ENCODE results near the gene FURIN. TPM values are rescaled to one million over a fixed set of nuclear protein-coding genes. Genes with fewer than 3 reads are reported as not detected.
"Not testable (repeated sequence)": the region's sequence is repeated elsewhere in the genome, so short reads cannot be mapped to it uniquely, and the experiment has no call there.

FURIN gene
- total RNA-seq, 5 donors from 2014 or later (not counting 1 experiment from before 2014, with no cell fraction given): 52.8 to 74.0 (median 61.4) TPM

DNA sequence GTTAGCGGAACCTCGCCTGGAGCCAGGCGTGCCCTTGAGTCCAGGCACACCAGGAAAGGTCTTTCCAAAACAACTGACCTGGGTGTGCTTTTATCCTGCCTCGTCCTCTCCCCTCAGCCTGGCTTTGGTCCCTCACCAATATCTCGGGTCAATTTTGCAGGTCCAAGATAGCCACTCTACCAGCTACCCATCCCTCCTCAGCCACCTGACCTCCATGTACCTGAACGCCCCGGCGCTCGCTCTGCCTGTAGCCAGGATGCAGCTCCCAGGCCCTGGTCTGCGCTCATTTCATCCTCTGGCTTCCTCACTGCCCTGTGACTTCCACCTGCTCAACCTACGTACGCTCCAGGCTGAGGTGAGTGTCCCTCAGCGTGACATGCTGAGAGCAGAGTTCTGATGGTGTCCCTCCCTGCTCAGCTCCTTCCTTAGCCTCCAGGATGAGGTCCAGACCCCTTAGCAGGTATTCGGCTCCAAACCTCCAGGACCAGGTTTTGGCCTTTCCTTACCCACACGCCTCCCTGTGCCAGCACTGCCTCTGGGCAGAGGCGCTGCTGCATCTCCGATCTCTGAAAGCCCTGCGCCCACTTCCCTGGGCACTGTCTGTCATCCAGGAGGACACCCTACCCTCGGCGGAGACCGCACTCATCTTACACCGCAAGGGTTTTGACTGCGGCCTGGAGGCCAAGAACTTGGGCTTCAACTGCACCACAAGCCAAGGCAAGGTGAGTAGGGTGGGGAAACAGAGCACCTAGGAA, 49.8 kb downstream of the FURIN start:
- Mint-ChIP-seq H3K9me3 (no peaks in the 10 kb centered on the region), H3K4me3 (no peak overlapping the region), H3K27me3 (no peaks in the 10 kb centered on the region), H3K27ac (no peak overlapping the region), H3K4me1 (no peaks in the 10 kb centered on the region), H3K36me3 (peaks cover 73% of the 10 kb centered on the region)
- ChIA-PET CTCF (no interaction called here), POLR2A (interaction anchor here in 1 of 2 donors (0.5 kb wide), 1 partner anchor 76 kb away, joined by 3 read pairs; no protein-coding TSS in a partner anchor)
- Histone ChIP-seq H3K36me3 (ENCODE audit: control insufficient read depth in 2 of 2, extremely low read depth in 1 of 2, insufficient read depth in 1 of 2, low read length in 1 of 2) (peaks cover 9 to 75% of the 10 kb centered on the region in 2 donors), H3K4me1 (ENCODE audit: control insufficient read depth in 1 of 2, extremely low read depth in 1 of 2, insufficient read depth in 2 of 2, low read length in 2 of 2) (no peaks in the 10 kb centered on the region), H3K9me3 (no peaks in the 10 kb centered on the region), H3K4me3 (ENCODE audit: control insufficient read depth in 1 of 2, extremely low read depth in 1 of 2, low read length in 1 of 2) (no peak overlapping the region), H3K27me3 (replicated peaks in 1 of 2; ENCODE audit: control insufficient read depth in 2 of 2, extremely low read depth in 1 of 2, insufficient read depth in 2 of 2, low read length in 1 of 2) (no peaks in the 10 kb centered on the region), H3K27ac (ENCODE audit: low read length) (no peak overlapping the region)
- ATAC-seq (replicated peaks in 1 of 4) (no peak), DNase-seq (no peak)
- WGBS (ENCODE audit: insufficient coverage): 97% methylated on average over 23 of the region's 23 CpGs

DNA sequence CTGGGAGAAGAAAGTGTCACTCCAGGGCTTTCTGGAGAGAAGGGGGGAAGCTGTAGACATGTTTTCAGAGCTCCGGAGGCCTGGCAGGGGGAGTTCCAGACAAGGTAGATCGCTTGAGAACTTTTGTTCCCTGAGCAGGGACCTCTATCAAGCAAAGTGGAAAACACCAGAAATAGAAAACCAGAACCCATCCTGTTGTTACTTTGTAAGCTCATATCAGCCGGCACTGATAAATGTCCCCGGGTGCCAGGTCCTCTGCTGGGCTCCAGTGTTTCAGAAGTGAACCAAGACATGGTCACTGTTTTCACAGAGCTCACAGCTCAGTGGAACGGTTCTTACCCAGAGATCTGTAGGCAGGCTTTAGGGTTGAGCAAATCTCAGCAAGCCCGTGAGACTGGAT, 50.4 kb downstream of the FURIN start:
- no peak overlapping the region for H3K27ac Mint-ChIP-seq

DNA sequence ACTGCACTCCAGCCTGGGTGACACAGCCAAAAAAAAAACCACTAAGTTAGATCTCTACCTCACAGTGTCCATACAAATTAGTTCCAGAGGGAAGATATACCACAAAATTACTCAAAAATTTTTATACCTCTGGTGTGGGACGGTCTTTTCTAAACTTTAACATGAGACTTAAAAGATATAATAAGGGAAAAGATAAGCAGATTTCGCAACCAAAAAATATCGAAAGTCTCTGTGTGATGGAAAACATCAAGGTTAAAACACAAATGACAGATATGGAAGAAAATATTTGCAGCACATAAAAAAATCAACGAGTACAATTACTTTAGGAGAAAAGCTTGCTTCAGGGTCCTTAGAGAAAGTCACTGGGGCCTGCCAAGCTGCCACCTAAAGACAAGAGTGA, 53.5 kb downstream of the FURIN start:
- DNase-seq: no peak
- ChIA-PET CTCF (no interaction called here), POLR2A (interaction anchor here in 1 of 2 donors (0.6 kb wide), 1 partner anchor 801 kb away, joined by 11 read pairs; no protein-coding TSS in a partner anchor)
- Histone ChIP-seq H3K9me3 (no peaks in the 10 kb centered on the region), H3K27me3 (replicated peaks in 1 of 2; ENCODE audit: control insufficient read depth in 2 of 2, extremely low read depth in 1 of 2, insufficient read depth in 2 of 2, low read length in 1 of 2) (no peaks in the 10 kb centered on the region), H3K4me1 (ENCODE audit: control insufficient read depth in 1 of 2, extremely low read depth in 1 of 2, insufficient read depth in 2 of 2, low read length in 2 of 2) (no peaks in the 10 kb centered on the region), H3K4me3 (ENCODE audit: control insufficient read depth in 1 of 2, extremely low read depth in 1 of 2, low read length in 1 of 2) (no peak overlapping the region), H3K27ac (ENCODE audit: low read length) (no peak overlapping the region), H3K36me3 (ENCODE audit: control insufficient read depth in 2 of 2, extremely low read depth in 1 of 2, insufficient read depth in 1 of 2, low read length in 1 of 2) (peaks cover 7 to 42% of the 10 kb centered on the region in 2 donors)
- Mint-ChIP-seq H3K36me3 (peaks cover 44% of the 10 kb centered on the region), H3K27me3 (no peaks in the 10 kb centered on the region), H3K4me3 (no peak overlapping the region), H3K4me1 (no peaks in the 10 kb centered on the region), H3K9me3 (no peaks in the 10 kb centered on the region), H3K27ac (no peak overlapping the region)
- no CpG with 5 or more reads among the region's 4 CpGs for WGBS (ENCODE audit: insufficient coverage)
- ATAC-seq (replicated peaks in 1 of 4): no peak

More for the DNA sequence above, 50.4 kb downstream of the FURIN start:
- Mint-ChIP-seq H3K9me3 (no peaks in the 10 kb centered on the region), H3K27me3 (no peaks in the 10 kb centered on the region), H3K4me1 (no peaks in the 10 kb centered on the region), H3K36me3 (peaks cover 66% of the 10 kb centered on the region), H3K4me3 (no peak overlapping the region)
- Histone ChIP-seq H3K27me3 (replicated peaks in 1 of 2; ENCODE audit: control insufficient read depth in 2 of 2, extremely low read depth in 1 of 2, insufficient read depth in 2 of 2, low read length in 1 of 2) (no peaks in the 10 kb centered on the region), H3K9me3 (no peaks in the 10 kb centered on the region), H3K27ac (ENCODE audit: low read length) (no peak overlapping the region), H3K4me3 (ENCODE audit: control insufficient read depth in 1 of 2, extremely low read depth in 1 of 2, low read length in 1 of 2) (no peak overlapping the region), H3K36me3 (ENCODE audit: control insufficient read depth in 2 of 2, extremely low read depth in 1 of 2, insufficient read depth in 1 of 2, low read length in 1 of 2) (peaks cover 7 to 68% of the 10 kb centered on the region in 2 donors), H3K4me1 (ENCODE audit: control insufficient read depth in 1 of 2, extremely low read depth in 1 of 2, insufficient read depth in 2 of 2, low read length in 2 of 2) (no peaks in the 10 kb centered on the region)
- WGBS (ENCODE audit: insufficient coverage): 96% methylated on average over 4 of the region's 6 CpGs
- ChIA-PET POLR2A (interaction anchor here in 1 of 2 donors (0.5 kb wide), 1 partner anchor 77 kb away, joined by 3 read pairs; no protein-coding TSS in a partner anchor), CTCF (no interaction called here)
- no peak for ATAC-seq (replicated peaks in 1 of 4)
- no peak for DNase-seq

DNA sequence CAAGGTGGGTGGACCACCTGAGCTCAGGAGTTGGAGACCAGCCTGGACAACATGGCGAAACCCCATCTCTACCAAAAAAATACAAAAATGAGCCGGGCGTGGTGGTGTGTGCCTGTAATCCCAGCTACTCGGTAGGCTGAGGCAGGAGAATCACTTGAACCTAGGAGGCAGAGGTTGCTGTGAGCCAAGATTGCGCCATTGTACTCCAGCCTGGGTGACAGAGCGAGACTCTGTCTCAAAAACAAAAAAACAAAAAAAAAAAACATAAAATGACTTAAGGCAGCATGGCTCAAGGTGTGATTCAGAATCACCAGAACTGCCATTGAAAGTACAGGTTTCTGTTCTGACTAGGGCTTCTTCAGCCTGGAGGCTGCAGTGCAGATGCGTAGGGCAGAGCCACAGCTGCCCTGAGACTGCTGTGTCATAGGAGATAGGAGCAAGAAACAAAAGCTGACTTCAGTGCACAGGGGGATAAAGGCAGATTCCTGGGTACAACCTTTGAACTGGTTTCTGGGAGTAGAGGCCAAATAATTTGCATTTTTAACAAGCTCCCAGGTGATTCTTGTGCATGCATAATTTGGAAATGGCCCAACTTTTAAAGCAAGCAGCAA, 54.4 kb downstream of the FURIN start:
- 60% methylated on average over 1 of the region's 7 CpGs for WGBS (ENCODE audit: insufficient coverage)
- H3K36me3 Mint-ChIP-seq: peaks cover 35% of the 10 kb centered on the region
- H3K9me3 ChIP-seq; ATAC-seq (replicated peaks in 1 of 4); H3K27me3 Mint-ChIP-seq; H3K4me3 ChIP-seq (ENCODE audit: control insufficient read depth in 1 of 2, extremely low read depth in 1 of 2, low read length in 1 of 2); H3K27ac Mint-ChIP-seq; H3K4me3 Mint-ChIP-seq; H3K4me1 Mint-ChIP-seq; H3K9me3 Mint-ChIP-seq; H3K27me3 ChIP-seq (replicated peaks in 1 of 2; ENCODE audit: control insufficient read depth in 2 of 2, extremely low read depth in 1 of 2, insufficient read depth in 2 of 2, low read length in 1 of 2); H3K4me1 ChIP-seq (ENCODE audit: control insufficient read depth in 1 of 2, extremely low read depth in 1 of 2, insufficient read depth in 2 of 2, low read length in 2 of 2); DNase-seq; H3K27ac ChIP-seq (ENCODE audit: low read length): not testable (repeated sequence)
- H3K36me3 ChIP-seq (ENCODE audit: control insufficient read depth in 2 of 2, extremely low read depth in 1 of 2, insufficient read depth in 1 of 2, low read length in 1 of 2): peaks cover 7 to 33% of the 10 kb centered on the region in 2 donors
- ChIA-PET POLR2A (interaction anchor here in 1 of 2 donors (0.6 kb wide), 1 partner anchor 24 kb away, joined by 6 read pairs; no protein-coding TSS in a partner anchor), CTCF (interaction anchor here in 1 of 2 donors (0.6 to 1.5 kb wide), 2 partner anchors 9 to 20 kb away, joined by 3 to 6 read pairs; no protein-coding TSS in a partner anchor)

DNA sequence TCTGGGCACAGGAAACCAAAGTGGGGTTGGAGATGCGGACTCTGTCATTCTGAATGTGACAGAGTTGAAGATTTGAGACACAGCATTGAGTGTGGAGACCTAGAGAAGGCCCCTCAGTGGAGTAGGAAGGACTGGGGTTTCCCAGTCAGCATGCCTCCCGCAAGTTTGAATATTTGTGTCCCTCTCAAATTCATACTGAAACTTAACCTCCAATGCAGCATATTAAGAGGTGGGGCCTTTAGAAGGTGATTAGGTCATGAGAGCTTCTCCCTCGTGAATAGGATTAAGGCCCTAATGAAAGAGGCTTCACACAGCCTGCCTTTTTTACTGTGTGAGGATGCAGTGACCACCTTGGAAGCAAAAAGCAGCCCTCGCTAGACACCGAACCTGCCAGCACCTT, 56.0 kb downstream of the FURIN start:
- Mint-ChIP-seq H3K4me3 (no peak overlapping the region), H3K9me3 (no peaks in the 10 kb centered on the region), H3K4me1 (peaks cover 3 to 6% (median 3%) of the 10 kb centered on the region in 3 donors), H3K27me3 (no peaks in the 10 kb centered on the region), H3K36me3 (peaks cover 24% of the 10 kb centered on the region), H3K27ac (peak overlapping the region; percentile 2 to 15)
- Histone ChIP-seq H3K36me3 (ENCODE audit: control insufficient read depth in 2 of 2, extremely low read depth in 1 of 2, insufficient read depth in 1 of 2, low read length in 1 of 2) (peaks cover 6 to 19% of the 10 kb centered on the region in 2 donors), H3K27me3 (replicated peaks in 1 of 2; ENCODE audit: control insufficient read depth in 2 of 2, extremely low read depth in 1 of 2, insufficient read depth in 2 of 2, low read length in 1 of 2) (no peaks in the 10 kb centered on the region), H3K4me1 (ENCODE audit: control insufficient read depth in 1 of 2, extremely low read depth in 1 of 2, insufficient read depth in 2 of 2, low read length in 2 of 2) (peaks cover 3% of the 10 kb centered on the region in 2 experiments), H3K27ac (ENCODE audit: low read length) (no peak overlapping the region), H3K4me3 (ENCODE audit: control insufficient read depth in 1 of 2, extremely low read depth in 1 of 2, low read length in 1 of 2) (no peak overlapping the region), H3K9me3 (no peaks in the 10 kb centered on the region)
- POLR2A ChIA-PET: interaction anchor here in 1 of 2 donors (0.7 kb wide), 1 partner anchor 197 kb away, joined by 5 read pairs; no protein-coding TSS in a partner anchor
- ATAC-seq (replicated peaks in 1 of 4) (no peak), DNase-seq (no peak)
- 36% methylated on average over 3 of the region's 5 CpGs for WGBS (ENCODE audit: insufficient coverage)
- CTCF ChIA-PET: interaction anchor here in 1 of 2 donors (0.5 kb wide), 1 partner anchor 20 kb away, joined by 6 read pairs; no protein-coding TSS in a partner anchor

DNA sequence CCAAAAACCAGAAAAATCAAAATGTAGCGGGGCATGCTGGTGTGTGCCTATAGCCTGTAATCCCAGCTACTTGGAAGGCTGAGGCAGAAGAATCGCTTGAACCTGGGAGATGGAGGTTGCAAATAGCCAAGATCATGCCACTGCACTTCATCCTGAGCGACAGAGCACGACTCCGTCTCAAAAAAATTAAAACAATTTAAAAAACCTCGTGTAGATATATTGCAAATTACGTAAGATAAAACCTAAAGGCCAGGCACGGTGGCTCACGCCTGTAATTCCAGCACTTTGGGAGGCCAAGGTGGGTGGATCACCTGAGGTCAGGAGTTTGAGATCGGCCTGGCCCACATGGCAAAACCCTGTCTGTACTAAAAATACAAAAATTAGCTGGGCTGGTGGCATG, 58.4 kb downstream of the FURIN start:
- ATAC-seq (replicated peaks in 1 of 4); H3K9me3 Mint-ChIP-seq; H3K27me3 Mint-ChIP-seq; H3K36me3 ChIP-seq (ENCODE audit: control insufficient read depth in 2 of 2, extremely low read depth in 1 of 2, insufficient read depth in 1 of 2, low read length in 1 of 2); H3K9me3 ChIP-seq; H3K4me3 ChIP-seq (ENCODE audit: control insufficient read depth in 1 of 2, extremely low read depth in 1 of 2, low read length in 1 of 2); H3K27me3 ChIP-seq (replicated peaks in 1 of 2; ENCODE audit: control insufficient read depth in 2 of 2, extremely low read depth in 1 of 2, insufficient read depth in 2 of 2, low read length in 1 of 2); H3K36me3 Mint-ChIP-seq; POLR2A ChIA-PET; H3K27ac ChIP-seq (ENCODE audit: low read length); DNase-seq; H3K4me3 Mint-ChIP-seq: not testable (repeated sequence)
- H3K4me1 ChIP-seq (ENCODE audit: control insufficient read depth in 1 of 2, extremely low read depth in 1 of 2, insufficient read depth in 2 of 2, low read length in 2 of 2): peaks cover 11 to 26% of the 10 kb centered on the region in 2 experiments
- 100% methylated on average over 7 of the region's 10 CpGs for WGBS (ENCODE audit: insufficient coverage)
- CTCF ChIA-PET: interaction anchor here in 1 of 2 donors (1.5 kb wide), 1 partner anchor 8 kb away, joined by 5 read pairs; no protein-coding TSS in a partner anchor
- Mint-ChIP-seq H3K4me1 (peaks cover 23 to 27% (median 25%) of the 10 kb centered on the region in 3 donors), H3K27ac (peak overlapping the region in 1 of 2 donors; percentile 39)
